ENCODE measurements around the gene DELE1.

- TF ChIP-seq POLR2AphosphoS5 (IDR thresholded peaks at IDR 0.05; ENCODE audit: low read depth, low read length) (no peak), TAF1 (IDR thresholded peaks at IDR 0.05; ENCODE audit: borderline replicate concordance, insufficient read depth, low read length) (no peak), REST (IDR thresholded peaks at IDR 0.05; ENCODE audit: insufficient read depth in 1 of 2, low read depth in 2 of 2, low read length in 2 of 2) (no peak), SIN3A (IDR thresholded peaks at IDR 0.05; ENCODE audit: borderline replicate concordance, insufficient read depth, low read length) (no peak), FOXP2 (optimal IDR thresholded peaks at IDR 0.05; ENCODE audit: borderline replicate concordance, extremely low read depth, extremely low read length, insufficient read depth) (no peak)
These were observed 47.7 kb upstream of the DELE1 start for GRCh38 chr5:141875795-141876627.

All from PFSK-1 (cell line).